B cell (primary cell): ENCODE measurements around the gene PREX1. TPM values are rescaled to one million over a fixed set of nuclear protein-coding genes. Genes with fewer than 3 reads are reported as not detected.

Source experiments
- ATAC-seq: fragments of 200-7000 bp; cut with Tn5 transposase; one replicate; pipeline ENCODE4 v1.10.0; 2021; ENCODE audit warnings: low read depth, mild to moderate bottlenecking, moderate number of reproducible peaks, moderate library complexity
- CTCF ChIA-PET: fragments of 350-600 bp; sonication (Branson Sonifier 250); formaldehyde crosslinking; loops from one replicate; lab custom pipeline; 2021; ENCODE audit warnings: antibody characterized with exemption, inconsistent platforms; lab: Charles Lee
- POLR2A ChIA-PET: fragments of 350-600 bp; sonication (Branson Sonifier 250); formaldehyde crosslinking; loops from one replicate; lab custom pipeline; 2021; ENCODE audit warnings: antibody characterized with exemption; lab: Charles Lee
- DNase-seq: peaks from one replicate; pipeline ENCODE4 v3.0.0; 2013
- H2AFZ ChIP-seq: 2 replicates; pipeline ENCODE4 v1.6.1; 2012; ENCODE audit warnings: mild to moderate bottlenecking, low read depth, low read length; ENCODE audit not compliant: insufficient read depth, poor library complexity, severe bottlenecking
- H3K27ac ChIP-seq, 2 donors: 1 replicate in 1 of 2; 2 replicates in 1 of 2; pipeline ENCODE4 v1.5.1; 2012 to 2013; ENCODE audit warnings: low read length in 2 of 2, mild to moderate bottlenecking in 2 of 2, moderate library complexity in 1 of 2
- H3K27me3 ChIP-seq, 4 experiments: fragments of 200-600 bp in 1 of 4; sonication (generic) in 1 of 4; replicated peaks in 1 of 4; 1 replicate in 2 of 4; 2 replicates in 2 of 4; pipeline versions ENCODE4 v1.6.1 to v1.7.0; 2013 to 2016; ENCODE audit warnings: low read length in 3 of 4, mild to moderate bottlenecking in 2 of 4, mixed read lengths in 1 of 4, moderate library complexity in 1 of 4; ENCODE audit not compliant: insufficient read depth in 4 of 4, control insufficient read depth in 3 of 4; ENCODE audit errors: control extremely low read depth in 1 of 4
- H3K36me3 ChIP-seq, 2 experiments: replicated peaks in 1 of 2; 1 replicate in 1 of 2; 2 replicates in 1 of 2; pipeline versions ENCODE4 v1.6.1 to v1.7.1; 2013; ENCODE audit warnings: low read length in 1 of 2; ENCODE audit not compliant: insufficient read depth in 2 of 2, control insufficient read depth in 1 of 2; ENCODE audit errors: control extremely low read depth in 1 of 2, extremely low read depth in 1 of 2
- H3K4me1 ChIP-seq, 2 donors: fragments of 200-600 bp in 1 of 2; sonication (generic) in 1 of 2; 1 replicate in 1 of 2; 2 replicates in 1 of 2; pipeline versions ENCODE4 v1.5.1 to v1.6.1; 2013 to 2017; ENCODE audit warnings: low read length in 2 of 2; ENCODE audit not compliant: control insufficient read depth in 2 of 2, insufficient read depth in 2 of 2
- H3K4me2 ChIP-seq: replicated peaks from 2 replicates; pipeline ENCODE3; 2012; ENCODE audit warnings: mild to moderate bottlenecking, low read depth, low read length; ENCODE audit not compliant: poor library complexity, severe bottlenecking
- H3K4me3 ChIP-seq, 5 experiments: fragments of 200-600 bp in 1 of 5; sonication (generic) in 1 of 5; 1 replicate in 3 of 5; 2 replicates in 2 of 5; pipeline versions ENCODE4 v1.5.1 to v1.7.0; 2011 to 2016; ENCODE audit warnings: low read length in 4 of 5, mild to moderate bottlenecking in 4 of 5, low read depth in 2 of 5, control low read depth in 1 of 5, moderate library complexity in 1 of 5; ENCODE audit not compliant: insufficient read depth in 1 of 5; ENCODE audit errors: control extremely low read depth in 1 of 5, extremely low read depth in 1 of 5
- H3K79me2 ChIP-seq: fragments of 200-600 bp; sonication (generic); one replicate; pipeline ENCODE4 v1.6.0; 2016; ENCODE audit warnings: low read length; ENCODE audit not compliant: control insufficient read depth, insufficient read depth
- H3K9ac ChIP-seq: fragments of 200-600 bp; sonication (generic); 2 replicates; pipeline ENCODE4 v1.6.1; 2017; ENCODE audit warnings: mild to moderate bottlenecking, low read length, moderate library complexity
- H3K9me3 ChIP-seq, 3 donors: one replicate each; pipeline versions ENCODE4 v1.6.1 to v1.7.1; 2013; ENCODE audit warnings: low read length in 2 of 3; ENCODE audit not compliant: control insufficient read depth in 2 of 3, insufficient read depth in 1 of 3; ENCODE audit errors: control extremely low read depth in 1 of 3
- H4K20me1 ChIP-seq: 2 replicates; pipeline ENCODE4 v1.6.0; 2012; ENCODE audit warnings: mild to moderate bottlenecking, low read length; ENCODE audit not compliant: insufficient read depth, control insufficient read depth, poor library complexity, severe bottlenecking
- H3K27ac Mint-ChIP-seq: one replicate; pipeline ENCODE4 v1.8.0; 2021; ENCODE audit warnings: mixed read lengths
- H3K27me3 Mint-ChIP-seq: one replicate; pipeline ENCODE4 v1.8.0; 2021; ENCODE audit warnings: mixed read lengths
- H3K4me1 Mint-ChIP-seq: one replicate; pipeline ENCODE4 v1.8.0; 2021; ENCODE audit warnings: mixed read lengths
- H3K4me3 Mint-ChIP-seq: one replicate; pipeline ENCODE4 v1.8.0; 2021; ENCODE audit warnings: mixed read lengths
- H3K9me3 Mint-ChIP-seq: one replicate; pipeline ENCODE4 v1.8.0; 2022; ENCODE audit warnings: mixed read lengths; ENCODE audit not compliant: insufficient read depth
- EZH2 ChIP-seq: IDR thresholded peaks from 2 replicates; pipeline ENCODE4 v1.6.1; 2012; ENCODE audit warnings: borderline replicate concordance, low read depth, mild to moderate bottlenecking, moderate library complexity, low read length; ENCODE audit not compliant: insufficient read depth, poor library complexity, severe bottlenecking
- WGBS: methylation state at CpG from one replicate; pipeline ENCODE4 v1.1.5; 2013; ENCODE audit warnings: missing lambda C conversion rate; ENCODE audit not compliant: insufficient coverage; 5-methylcytosine and 5-hydroxymethylcytosine counted together
- intact Hi-C: fragments of 100-400 bp; cut with micrococcal nuclease; formaldehyde crosslinking; loops from one replicate; pipeline ENCODE4 v1.10.0; 2022
- polyA plus RNA-seq: library from polyadenylated mRNA; depleted of rRNA; stranded (reverse); fragments of >200 nt; gene quantifications from 2 replicates; pipeline ENCODE4 v1.2.3, GENCODE V29; 2012
- total RNA-seq, 2 donors: library from RNA; stranded (reverse); fragments of 120-200 nt in 1 of 2; gene quantifications; 1 replicate in 1 of 2; 2 replicates in 1 of 2; pipeline versions ENCODE4 v1.2.3 to v1.2.4, GENCODE V29; 2013 to 2022
- TF ChIP-seq, protein P1 (sequence below): fragments of 200-600 bp; IDR thresholded peaks from one replicate; pipeline ENCODE4 v1.8.0; 2022; ENCODE audit warnings: antibody characterized with exemption, mild to moderate bottlenecking

PREX1 gene
- total and polyA plus RNA-seq, 2 donors (not counting 1 experiment from before 2014, with no cell fraction given), result 79.1 to 99.4 TPM

DNA sequence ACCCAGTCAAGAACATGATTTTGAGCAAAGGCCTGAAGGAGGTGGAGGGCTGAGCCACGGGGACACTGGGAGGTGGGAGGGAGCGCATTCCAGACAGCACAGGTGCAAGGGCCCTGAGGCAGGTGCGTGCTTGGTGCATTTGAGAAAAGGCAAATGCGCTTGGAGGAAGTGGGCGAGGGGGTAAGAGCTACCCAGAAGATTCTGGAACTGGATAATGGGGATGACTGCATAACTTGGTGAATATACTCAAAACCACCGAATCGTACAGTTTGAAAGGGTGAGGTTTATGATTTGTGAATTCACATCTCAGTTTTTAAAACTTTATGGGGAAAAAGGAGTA, 9.8 kb downstream of the PREX1 start:
- Mint-ChIP-seq H3K27ac (peak overlapping the region; percentile 88), H3K27me3 (no peaks in the 10 kb centered on the region), H3K4me3 (peak overlapping the region; percentile 92), H3K4me1 (no peaks in the 10 kb centered on the region), H3K9me3 (no peaks in the 10 kb centered on the region)
- Histone ChIP-seq H3K27ac (peak overlapping the region; percentile 63 to 84), H3K27me3 (no peaks in the 10 kb centered on the region), H3K36me3 (peaks cover 0 to 28% of the 10 kb centered on the region in 2 experiments), H4K20me1 (peaks cover 14% of the 10 kb centered on the region), H3K4me3 (peak overlapping the region in 3 of 5 experiments; percentile 19 to 38 (median 36)), H2AFZ (peak overlapping the region; percentile 8), H3K9me3 (peaks cover 0 to 3% (median 0%) of the 10 kb centered on the region in 3 donors), H3K79me2 (peaks cover 89% of the 10 kb centered on the region), H3K9ac (peak overlapping the region; percentile 52), H3K4me1 (peaks cover 94 to 96% of the 10 kb centered on the region in 2 donors), H3K4me2 (peak overlapping the region; percentile 87)
- CTCF ChIA-PET, result interaction anchor here (0.9 to 2.2 kb wide), 9 partner anchors 9 to 160 kb away, joined by 3 to 10 read pairs (median 6); partner anchors contain the start of gene PREX1
- no peak for ATAC-seq
- intact Hi-C loops, result loop anchor here (1.0 to 2.0 kb wide), 3 partner anchors 8 to 57 kb away; no protein-coding TSS in a partner anchor
- WGBS, result 55% methylated on average over 7 of the region's 7 CpGs
- no peak for DNase-seq
- POLR2A ChIA-PET, result interaction anchor here (0.7 to 1.5 kb wide), 6 partner anchors 9 to 88 kb away, joined by 3 to 11 read pairs (median 4); partner anchors contain the start of gene PREX1
- TF ChIP-seq EZH2, result no peak
- TF ChIP-seq, protein P1, sequence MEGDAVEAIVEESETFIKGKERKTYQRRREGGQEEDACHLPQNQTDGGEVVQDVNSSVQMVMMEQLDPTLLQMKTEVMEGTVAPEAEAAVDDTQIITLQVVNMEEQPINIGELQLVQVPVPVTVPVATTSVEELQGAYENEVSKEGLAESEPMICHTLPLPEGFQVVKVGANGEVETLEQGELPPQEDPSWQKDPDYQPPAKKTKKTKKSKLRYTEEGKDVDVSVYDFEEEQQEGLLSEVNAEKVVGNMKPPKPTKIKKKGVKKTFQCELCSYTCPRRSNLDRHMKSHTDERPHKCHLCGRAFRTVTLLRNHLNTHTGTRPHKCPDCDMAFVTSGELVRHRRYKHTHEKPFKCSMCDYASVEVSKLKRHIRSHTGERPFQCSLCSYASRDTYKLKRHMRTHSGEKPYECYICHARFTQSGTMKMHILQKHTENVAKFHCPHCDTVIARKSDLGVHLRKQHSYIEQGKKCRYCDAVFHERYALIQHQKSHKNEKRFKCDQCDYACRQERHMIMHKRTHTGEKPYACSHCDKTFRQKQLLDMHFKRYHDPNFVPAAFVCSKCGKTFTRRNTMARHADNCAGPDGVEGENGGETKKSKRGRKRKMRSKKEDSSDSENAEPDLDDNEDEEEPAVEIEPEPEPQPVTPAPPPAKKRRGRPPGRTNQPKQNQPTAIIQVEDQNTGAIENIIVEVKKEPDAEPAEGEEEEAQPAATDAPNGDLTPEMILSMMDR, result no peak

- H3K4me1 ChIP-seq, result peaks cover 92 to 96% of the 10 kb centered on the region in 2 donors
- no peak for DNase-seq
- ChIA-PET POLR2A (interaction anchor here (1.5 kb wide), 1 partner anchor 10 kb away, joined by 9 read pairs; the partner anchor contains the start of gene PREX1), CTCF (interaction anchor here (1.4 to 2.2 kb wide), 5 partner anchors 10 to 160 kb away, joined by 4 to 10 read pairs (median 8); partner anchors contain the start of gene PREX1)
- H3K4me3 Mint-ChIP-seq, result peak overlapping the region; percentile 92
- peaks cover 0 to 3% (median 0%) of the 10 kb centered on the region in 3 donors for H3K9me3 ChIP-seq
- peak overlapping the region; percentile 52 for H3K9ac ChIP-seq
- H3K27me3 ChIP-seq, result no peaks in the 10 kb centered on the region
- no peak for TF ChIP-seq EZH2
- TF ChIP-seq, protein P1, result no peak
- H3K27ac Mint-ChIP-seq, result peak overlapping the region; percentile 88
- peaks cover 13% of the 10 kb centered on the region for H4K20me1 ChIP-seq
- no peaks in the 10 kb centered on the region for H3K27me3 Mint-ChIP-seq
- H3K4me2 ChIP-seq, result peak overlapping the region; percentile 87
- WGBS, result 96% methylated on average over 4 of the region's 4 CpGs
- peaks cover 0 to 30% of the 10 kb centered on the region in 2 experiments for H3K36me3 ChIP-seq
- no peak for ATAC-seq
- intact Hi-C loops, result loop anchor here (1.0 to 2.0 kb wide), 3 partner anchors 9 to 57 kb away; no protein-coding TSS in a partner anchor
- H3K4me3 ChIP-seq, result peak overlapping the region in 1 of 5 experiments; percentile 36
- H3K9me3 Mint-ChIP-seq, result no peaks in the 10 kb centered on the region
- H3K27ac ChIP-seq, result peak overlapping the region; percentile 63 to 84
- H3K4me1 Mint-ChIP-seq, result no peaks in the 10 kb centered on the region
- H3K79me2 ChIP-seq, result peaks cover 89% of the 10 kb centered on the region
- no peak overlapping the region for H2AFZ ChIP-seq
Measured at GRCh38 chr20:48817367-48818030, 10.3 kb downstream of the PREX1 start.
